Gastroesophageal sphincter (tissue), 4 donors: ENCODE measurements around the gene LIMD2. TPM values are rescaled to one million over a fixed set of nuclear protein-coding genes. Genes with fewer than 3 reads are reported as not detected.
A peak's percentile ranks its signal among the peaks of the same experiment; 100 is the strongest.

ENCODE experiments used
- ATAC-seq: fragments of 150-250 bp; one replicate; pipeline ENCODE4 v1.9.1; 2016; ENCODE audit warnings: mild to moderate bottlenecking, moderate library complexity
- H3K27ac ChIP-seq, 4 donors: fragments of 200-600 bp; sonication (generic) in 3 of 4; 1 replicate in 3 of 4; 2 replicates in 1 of 4; pipeline ENCODE4 v1.5.1; 2016 to 2019
- H3K27me3 ChIP-seq: fragments of 200-600 bp; sonication (generic); one replicate; pipeline ENCODE4 v1.5.1; 2019
- H3K36me3 ChIP-seq, 2 donors: fragments of 200-600 bp; sonication (generic); one replicate each; pipeline ENCODE4 v1.5.1; 2019; ENCODE audit warnings: control low read depth in 1 of 2
- H3K4me1 ChIP-seq, 3 donors: fragments of 200-600 bp; sonication (generic); 1 replicate in 2 of 3; 2 replicates in 1 of 3; pipeline ENCODE4 v1.5.1; 2016 to 2019; ENCODE audit warnings: control low read depth in 2 of 3
- H3K4me3 ChIP-seq, 2 donors: fragments of 200-600 bp; sonication (generic); one replicate each; pipeline ENCODE4 v1.5.1; 2019; ENCODE audit warnings: mild to moderate bottlenecking in 1 of 2, moderate library complexity in 1 of 2
- H3K9me3 ChIP-seq, 3 donors: fragments of 200-600 bp; sonication (generic); one replicate each; pipeline ENCODE4 v1.5.1; 2017 to 2019; ENCODE audit warnings: control low read depth in 2 of 3
- EP300 ChIP-seq: sonication (generic); formaldehyde crosslinking; IDR thresholded peaks from one replicate; pipeline ENCODE4 v1.6.1; 2017; ENCODE audit warnings: antibody characterized with exemption, mild to moderate bottlenecking
- POLR2A ChIP-seq, 2 donors: fragments of 450-650 bp; IDR thresholded peaks; one replicate each; pipeline ENCODE4 v1.6.1; 2017; ENCODE audit warnings: antibody characterized with exemption in 2 of 2, mild to moderate bottlenecking in 2 of 2, moderate library complexity in 1 of 2
- POLR2AphosphoS5 ChIP-seq: sonication (generic); formaldehyde crosslinking; IDR thresholded peaks from one replicate; pipeline ENCODE4 v1.6.1; 2017; ENCODE audit warnings: antibody characterized with exemption
- WGBS, 2 donors: methylation state at CpG; one replicate each; pipeline ENCODE4 v1.1.5; 2018; ENCODE audit warnings: low coverage in 1 of 2; 5-methylcytosine and 5-hydroxymethylcytosine counted together
- total RNA-seq, 4 donors: library from RNA; depleted of rRNA; stranded (reverse); fragments of >200 nt; gene quantifications; one replicate each; pipeline ENCODE4 v1.1.0, GENCODE V29; 2016
- TF ChIP-seq, protein P1 (sequence below), 4 experiments: fragments of 200-600 bp in 2 of 4; fragments of 450-650 bp in 2 of 4; sonication (generic) in 1 of 4; IDR thresholded peaks; one replicate each; pipeline ENCODE4 v1.5.1; 2017 to 2019; ENCODE audit warnings: antibody characterized with exemption in 4 of 4, mild to moderate bottlenecking in 2 of 4, moderate library complexity in 2 of 4

The LIMD2 gene
- total RNA-seq, 4 donors from 2014 or later, result 2.3 to 11.0 (median 6.7) TPM

DNA sequence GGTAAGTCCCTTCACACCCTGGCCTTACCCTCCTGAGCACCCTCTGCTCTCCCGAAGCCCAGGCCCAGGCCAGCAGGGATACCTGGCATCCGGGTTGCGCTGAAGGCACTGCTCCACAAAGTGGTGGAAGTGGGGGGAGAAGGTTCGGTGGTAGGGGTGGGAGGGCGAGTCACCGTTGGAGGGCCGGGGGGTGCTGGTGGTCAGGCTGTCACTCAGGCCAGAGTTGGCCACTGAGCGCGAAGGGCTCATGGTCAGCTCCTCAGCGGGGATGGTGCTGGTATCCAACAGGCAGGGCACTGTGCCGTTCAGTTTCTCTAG is 4.3 kb upstream of the LIMD2 start:
- WGBS, 2 donors, result no CpG with 5 or more reads among the region's 11 CpGs
- Histone ChIP-seq H3K36me3 (peaks cover 0 to 67% of the 10 kb centered on the region in 2 donors), H3K27me3 (no peaks in the 10 kb centered on the region), H3K27ac (no peak overlapping the region), H3K9me3 (no peaks in the 10 kb centered on the region), H3K4me3 (no peak overlapping the region), H3K4me1 (peaks cover 0 to 29% (median 11%) of the 10 kb centered on the region in 3 donors)
- TF ChIP-seq POLR2A (IDR thresholded peaks at IDR 0.05) (no peak), EP300 (no peak), POLR2AphosphoS5 (no peak)
- TF ChIP-seq, protein P1, sequence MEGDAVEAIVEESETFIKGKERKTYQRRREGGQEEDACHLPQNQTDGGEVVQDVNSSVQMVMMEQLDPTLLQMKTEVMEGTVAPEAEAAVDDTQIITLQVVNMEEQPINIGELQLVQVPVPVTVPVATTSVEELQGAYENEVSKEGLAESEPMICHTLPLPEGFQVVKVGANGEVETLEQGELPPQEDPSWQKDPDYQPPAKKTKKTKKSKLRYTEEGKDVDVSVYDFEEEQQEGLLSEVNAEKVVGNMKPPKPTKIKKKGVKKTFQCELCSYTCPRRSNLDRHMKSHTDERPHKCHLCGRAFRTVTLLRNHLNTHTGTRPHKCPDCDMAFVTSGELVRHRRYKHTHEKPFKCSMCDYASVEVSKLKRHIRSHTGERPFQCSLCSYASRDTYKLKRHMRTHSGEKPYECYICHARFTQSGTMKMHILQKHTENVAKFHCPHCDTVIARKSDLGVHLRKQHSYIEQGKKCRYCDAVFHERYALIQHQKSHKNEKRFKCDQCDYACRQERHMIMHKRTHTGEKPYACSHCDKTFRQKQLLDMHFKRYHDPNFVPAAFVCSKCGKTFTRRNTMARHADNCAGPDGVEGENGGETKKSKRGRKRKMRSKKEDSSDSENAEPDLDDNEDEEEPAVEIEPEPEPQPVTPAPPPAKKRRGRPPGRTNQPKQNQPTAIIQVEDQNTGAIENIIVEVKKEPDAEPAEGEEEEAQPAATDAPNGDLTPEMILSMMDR (IDR thresholded peaks at IDR 0.05), result no peak
- ATAC-seq, result no peak

DNA sequence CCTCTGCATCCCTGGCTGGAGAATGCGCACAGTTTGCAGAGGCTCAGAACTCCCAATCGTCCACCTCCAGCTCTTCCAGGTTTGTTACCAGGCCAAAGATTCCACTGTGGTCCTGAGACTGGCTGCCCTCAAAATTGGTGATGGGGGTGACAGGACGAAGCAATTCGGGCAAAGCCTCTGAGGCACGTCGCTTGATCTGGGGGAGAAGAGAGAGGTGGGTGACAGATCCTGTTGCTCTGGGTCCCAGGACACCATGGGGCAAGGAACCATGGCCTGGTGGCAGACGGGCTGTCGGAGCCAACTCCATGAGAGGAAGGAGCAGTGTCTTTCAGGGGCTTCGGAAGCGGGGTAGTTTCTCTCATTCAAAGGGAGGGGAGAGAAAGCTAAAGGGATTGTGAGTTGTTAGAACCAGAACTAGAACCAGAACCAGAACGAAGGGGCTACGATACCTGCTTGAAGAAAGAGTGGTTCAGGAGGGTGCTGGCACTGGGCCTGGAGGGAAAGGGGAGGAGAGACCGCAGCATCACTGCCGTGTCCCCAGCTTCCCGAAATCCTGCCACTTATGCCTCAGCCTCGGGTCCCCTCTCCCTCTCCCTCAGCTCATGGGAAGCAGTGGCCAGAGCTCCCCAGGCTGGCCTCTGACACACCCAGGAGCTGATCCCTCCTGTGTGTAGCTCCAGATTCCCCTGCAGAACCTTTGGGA is 3.8 kb upstream of the LIMD2 start:
- peaks cover 0 to 62% of the 10 kb centered on the region in 2 donors for H3K36me3 ChIP-seq
- TF ChIP-seq, protein P1 (IDR thresholded peaks at IDR 0.05), result no peak
- TF ChIP-seq POLR2AphosphoS5 (no peak), EP300 (no peak), POLR2A (IDR thresholded peaks at IDR 0.05) (no peak)

DNA sequence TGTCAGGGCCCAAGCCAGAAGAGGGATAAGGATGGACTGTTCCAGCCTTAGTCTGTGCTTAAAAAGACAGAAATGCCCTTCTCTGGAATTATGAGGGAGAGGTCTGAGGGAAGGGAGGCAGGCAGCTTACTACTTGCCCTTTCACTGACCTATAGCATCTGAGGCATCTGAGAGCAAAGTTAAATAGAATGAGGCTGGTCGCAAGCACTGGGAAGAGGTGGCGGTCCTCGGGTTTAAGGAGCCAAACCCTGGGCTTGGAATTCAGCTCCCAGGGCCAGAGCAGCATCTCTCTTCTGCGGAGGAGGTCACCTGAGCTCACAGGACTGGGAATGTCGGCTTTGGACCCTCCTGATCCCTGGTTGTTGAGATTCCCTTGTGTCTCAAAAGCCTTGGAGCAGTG is 3.1 kb upstream of the LIMD2 start:
- TF ChIP-seq EP300 (no peak), POLR2AphosphoS5 (no peak), POLR2A (IDR thresholded peaks at IDR 0.05) (no peak)
- TF ChIP-seq, protein P1 (IDR thresholded peaks at IDR 0.05), result no peak
- Histone ChIP-seq H3K27me3 (no peaks in the 10 kb centered on the region), H3K9me3 (no peaks in the 10 kb centered on the region), H3K36me3 (peaks cover 0 to 56% of the 10 kb centered on the region in 2 donors), H3K4me1 (peaks cover 0 to 41% (median 16%) of the 10 kb centered on the region in 3 donors), H3K4me3 (no peak overlapping the region), H3K27ac (no peak overlapping the region)
- ATAC-seq, result no peak
- WGBS, 2 donors, result 83 to 92% methylated on average over 1 to 4 of the region's 5 CpGs

More for the DNA sequence above, 3.8 kb upstream of the LIMD2 start:
- H3K27ac ChIP-seq, result no peak overlapping the region
- 89 to 91% methylated on average over 4 to 6 of the region's 16 CpGs for WGBS, 2 donors
- no peaks in the 10 kb centered on the region for H3K9me3 ChIP-seq
- H3K4me1 ChIP-seq, result peaks cover 0 to 35% (median 16%) of the 10 kb centered on the region in 3 donors
- no peaks in the 10 kb centered on the region for H3K27me3 ChIP-seq
- H3K4me3 ChIP-seq, result no peak overlapping the region
- no peak for ATAC-seq

DNA sequence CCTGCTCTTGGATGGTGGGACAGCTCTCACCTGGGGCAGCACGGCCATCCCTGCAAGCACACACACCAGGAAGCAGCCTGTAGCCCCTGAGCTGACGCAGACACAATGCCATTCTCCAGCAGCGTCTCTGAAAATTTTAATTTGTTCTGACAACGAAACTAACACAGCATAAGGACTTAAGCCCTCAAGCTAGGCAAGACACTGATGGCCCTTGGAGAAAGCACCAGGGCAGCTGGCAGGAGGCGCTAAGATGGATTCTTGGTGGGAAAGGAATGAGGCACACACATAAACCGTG is 2.7 kb upstream of the LIMD2 start:
- Histone ChIP-seq H3K4me3 (no peak overlapping the region), H3K27ac (no peak overlapping the region), H3K36me3 (peaks cover 0 to 52% of the 10 kb centered on the region in 2 donors), H3K27me3 (no peaks in the 10 kb centered on the region), H3K9me3 (no peaks in the 10 kb centered on the region), H3K4me1 (peaks cover 0 to 45% (median 18%) of the 10 kb centered on the region in 3 donors)
- no peak for TF ChIP-seq POLR2AphosphoS5
- no peak for TF ChIP-seq POLR2A (IDR thresholded peaks at IDR 0.05)
- 68 to 93% methylated on average over 2 to 3 of the region's 6 CpGs for WGBS, 2 donors
- no peak for ATAC-seq

DNA sequence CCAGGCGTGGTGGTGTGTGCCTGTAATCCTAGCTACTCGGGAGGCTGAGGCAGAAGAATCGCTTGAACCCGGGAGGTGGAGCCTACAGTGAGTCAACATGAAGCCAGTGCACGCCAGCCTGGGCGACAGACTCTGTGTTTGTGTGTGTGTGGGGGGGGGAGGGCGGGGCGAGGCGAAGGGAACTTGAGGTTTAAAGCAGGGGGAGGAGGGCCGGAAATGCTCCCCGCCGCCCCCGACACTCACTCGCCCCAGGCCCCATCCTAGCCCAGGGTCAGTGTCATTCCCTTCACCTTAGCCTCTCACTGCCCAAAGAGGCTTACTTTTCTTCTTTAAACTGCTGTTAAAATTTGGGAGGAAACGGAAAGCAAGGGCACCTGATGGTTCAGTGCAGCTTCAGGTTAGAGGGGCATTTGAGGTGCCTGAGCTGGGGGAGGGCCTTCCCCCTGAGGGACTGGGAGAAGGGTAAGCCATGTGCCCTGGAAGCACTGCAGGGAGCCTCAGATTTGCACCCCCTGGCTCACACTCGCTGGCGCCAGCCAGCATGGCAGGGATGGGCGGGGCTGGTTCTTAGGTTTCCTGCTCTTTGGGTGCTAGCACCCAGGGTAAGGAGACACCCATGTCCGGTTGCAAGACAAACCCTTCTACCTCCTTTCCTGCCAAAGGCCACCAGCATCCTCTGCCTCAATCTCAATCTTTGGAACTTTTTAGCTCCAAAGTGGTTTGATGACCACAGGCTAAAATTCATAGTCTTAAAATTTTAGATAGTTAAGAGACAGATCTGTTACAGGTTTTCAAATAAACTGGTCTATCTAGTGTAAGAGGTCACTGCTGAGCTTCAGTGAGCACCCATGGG is 2.2 kb upstream of the LIMD2 start:
- ATAC-seq, result no peak
- H3K27ac ChIP-seq, result peak overlapping the region in 2 of 4 donors; percentile 17 to 76
- 80% methylated on average over 1 to 8 of the region's 19 CpGs for WGBS, 2 donors

More for the DNA sequence above, 2.2 kb upstream of the LIMD2 start:
- no peak overlapping the region for H3K4me3 ChIP-seq
- TF ChIP-seq, protein P1 (IDR thresholded peaks at IDR 0.05), result no peak
- TF ChIP-seq POLR2A (IDR thresholded peaks at IDR 0.05) (no peak), EP300 (no peak), POLR2AphosphoS5 (no peak)
- H3K4me1 ChIP-seq, result peaks cover 0 to 51% (median 19%) of the 10 kb centered on the region in 3 donors
- no peaks in the 10 kb centered on the region for H3K9me3 ChIP-seq
- H3K36me3 ChIP-seq, result peaks cover 0 to 46% of the 10 kb centered on the region in 2 donors
- no peaks in the 10 kb centered on the region for H3K27me3 ChIP-seq
